ENCODE results near the gene ZNF385C. TPM values are rescaled to one million over a fixed set of nuclear protein-coding genes. Genes with fewer than 3 reads are reported as not detected.
"Not testable (repeated sequence)": the region's sequence is repeated elsewhere in the genome, so short reads cannot be mapped to it uniquely, and the experiment has no call there.

ZNF385C gene
- polyA plus RNA-seq, 3 donors from 2014 or later, result 0.44 TPM; not detected in 2

DNA sequence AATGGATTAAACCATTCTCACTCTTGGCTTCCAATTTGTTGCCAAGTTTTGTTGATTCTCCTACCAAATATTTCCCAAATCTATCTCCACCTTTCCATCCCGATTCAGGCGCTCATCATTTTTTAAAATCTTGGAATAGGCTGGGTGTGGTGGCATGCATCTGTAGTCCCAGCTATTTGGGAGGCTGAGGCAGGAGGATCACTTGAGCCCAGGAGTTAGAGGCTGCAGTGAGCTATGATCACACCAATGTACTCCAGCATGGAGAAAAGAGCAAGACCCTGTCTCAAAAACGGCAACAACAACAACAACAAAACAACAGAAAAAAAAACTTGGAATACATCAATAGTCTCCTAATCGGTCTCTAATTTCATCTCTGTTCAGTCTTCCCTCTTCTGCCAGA, 79.3 kb downstream of the ZNF385C start:
- Mint-ChIP-seq H3K9me3 (no peaks in the 10 kb centered on the region), H3K4me1 (peaks cover 65 to 76% of the 10 kb centered on the region in 2 donors), H3K4me3 (peak overlapping the region; percentile 99 to 100 (median 99)), H3K36me3 (peaks cover 0 to 8% (median 0%) of the 10 kb centered on the region in 3 donors), H3K27ac (peak overlapping the region in 4 of 6 donors; percentile 48 to 100 (median 88)), H3K27me3 (ENCODE audit: low read depth in 3 of 3) (peaks cover 7 to 16% (median 14%) of the 10 kb centered on the region in 3 donors)
- no peak for DNase-seq

DNA sequence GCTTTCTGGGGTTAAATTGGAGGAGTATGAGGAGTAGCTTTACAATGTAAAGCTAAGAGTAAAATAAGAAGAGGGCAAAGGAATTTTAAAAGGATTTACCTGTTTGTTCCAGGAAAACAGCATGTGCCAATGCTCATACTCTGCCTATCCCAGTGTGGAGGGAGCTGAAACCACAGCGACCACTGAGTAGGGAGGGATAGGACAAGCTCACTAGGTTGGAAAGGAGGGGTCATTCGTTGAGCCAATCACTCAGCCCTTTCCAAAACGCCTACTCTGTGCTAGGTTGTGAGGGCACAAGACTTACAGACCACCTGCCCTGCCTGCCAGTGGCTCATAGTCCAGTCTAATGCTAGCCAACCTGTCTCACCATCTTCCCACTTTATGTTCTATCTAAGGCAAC, 79.9 kb downstream of the ZNF385C start:
- peaks cover 7 to 16% (median 14%) of the 10 kb centered on the region in 3 donors for H3K27me3 Mint-ChIP-seq (ENCODE audit: low read depth in 3 of 3)
- H3K4me1 Mint-ChIP-seq, result peaks cover 68 to 81% of the 10 kb centered on the region in 2 donors
- peaks cover 0 to 8% (median 0%) of the 10 kb centered on the region in 3 donors for H3K36me3 Mint-ChIP-seq
- no peaks in the 10 kb centered on the region for H3K9me3 Mint-ChIP-seq
- H3K27ac Mint-ChIP-seq, result peak overlapping the region; percentile 95 to 100 (median 98)
- H3K4me3 Mint-ChIP-seq, result peak overlapping the region; percentile 99 to 100 (median 99)
- DNase-seq, result no peak

DNA sequence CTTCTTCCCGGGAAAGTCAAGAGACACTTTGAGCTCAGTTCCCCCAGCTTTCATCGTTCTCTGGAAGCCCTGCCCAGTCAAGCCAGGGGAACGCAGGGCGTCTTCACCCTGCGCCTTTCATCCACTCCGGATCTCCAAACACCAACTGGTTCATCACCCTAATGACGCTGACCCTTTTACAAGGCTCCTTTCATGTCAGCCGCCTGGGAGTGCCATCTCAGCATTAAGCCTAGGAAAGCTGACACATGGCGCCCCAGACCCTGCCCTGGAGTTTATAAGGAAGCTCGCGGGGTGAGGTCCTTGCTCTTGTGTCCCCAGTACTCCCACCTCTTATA, 80.4 kb downstream of the ZNF385C start:
- H3K27me3 Mint-ChIP-seq (ENCODE audit: low read depth in 3 of 3), result peaks cover 7 to 16% (median 13%) of the 10 kb centered on the region in 3 donors
- peak overlapping the region; percentile 95 to 100 (median 98) for H3K27ac Mint-ChIP-seq
- peak overlapping the region; percentile 99 to 100 (median 99) for H3K4me3 Mint-ChIP-seq
- H3K4me1 Mint-ChIP-seq, result peaks cover 74 to 86% of the 10 kb centered on the region in 2 donors
- H3K36me3 Mint-ChIP-seq, result peaks cover 0 to 8% (median 0%) of the 10 kb centered on the region in 3 donors
- no peak for DNase-seq
- H3K9me3 Mint-ChIP-seq, result no peaks in the 10 kb centered on the region

DNA sequence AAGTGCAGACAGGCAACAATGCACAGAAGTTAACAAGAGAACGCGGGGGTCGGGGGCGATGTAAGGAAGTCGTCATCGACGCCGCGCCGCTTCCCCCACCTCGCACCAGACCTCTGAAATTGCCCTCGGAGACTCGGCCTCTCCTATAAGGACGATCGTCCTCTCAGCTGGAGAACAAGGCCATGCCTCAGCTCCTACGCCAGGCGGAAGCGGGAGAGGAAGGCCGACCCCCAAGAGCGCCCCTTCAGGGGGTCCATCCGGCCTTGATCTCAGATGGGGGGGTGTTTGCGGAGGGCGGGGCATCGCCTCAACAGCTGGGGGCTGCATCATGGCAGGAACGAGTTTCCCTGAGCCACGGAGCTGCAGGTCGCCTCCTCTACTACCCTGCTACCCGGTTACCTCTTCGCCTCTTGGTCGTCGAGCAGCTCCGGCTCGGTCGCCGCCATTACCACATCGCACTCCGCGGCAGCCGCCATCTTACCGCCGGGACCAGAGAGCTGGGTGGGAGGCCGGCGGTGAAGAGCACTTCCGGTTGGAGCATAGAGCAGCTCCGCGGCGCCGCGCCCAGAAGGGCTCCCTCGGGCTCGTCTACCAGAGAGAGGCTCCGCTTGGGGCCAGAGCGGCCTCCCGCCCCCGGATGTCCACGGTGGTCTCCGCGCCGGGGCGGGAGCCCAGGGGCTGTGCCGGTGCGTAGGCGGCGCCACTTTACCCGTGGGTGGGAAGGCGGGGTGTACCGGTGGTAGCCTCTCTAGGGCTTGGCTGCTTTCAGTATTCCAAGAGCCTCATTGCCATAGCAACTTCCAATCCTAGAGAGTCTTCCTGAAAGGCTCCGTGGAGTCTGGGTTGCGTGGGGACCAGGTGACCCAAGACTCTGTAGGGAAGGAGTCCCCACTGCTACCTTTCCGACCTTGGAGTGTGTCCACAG, 81.1 kb downstream of the ZNF385C start, which contains the start of gene DNAJC7:
TSS of gene DNAJC7 (minus strand) at position 499 of the 925 bp plus-strand sequence. CDS start at position 476, 23 bp downstream.
- peaks cover 77 to 89% of the 10 kb centered on the region in 2 donors for H3K4me1 Mint-ChIP-seq
- H3K27me3 Mint-ChIP-seq (ENCODE audit: low read depth in 3 of 3), result peaks cover 7 to 16% (median 12%) of the 10 kb centered on the region in 3 donors
- peaks cover 0 to 6% (median 0%) of the 10 kb centered on the region in 3 donors for H3K36me3 Mint-ChIP-seq
- peak within 1 kb of the TSS; percentile 95 to 100 (median 98) for H3K27ac Mint-ChIP-seq
- no peaks in the 10 kb centered on the region for H3K9me3 Mint-ChIP-seq
- peak within 1 kb of the TSS; percentile 99 to 100 (median 99) for H3K4me3 Mint-ChIP-seq
- DNase-seq, result peak; percentile 87 to 88 (median 88)

DNA sequence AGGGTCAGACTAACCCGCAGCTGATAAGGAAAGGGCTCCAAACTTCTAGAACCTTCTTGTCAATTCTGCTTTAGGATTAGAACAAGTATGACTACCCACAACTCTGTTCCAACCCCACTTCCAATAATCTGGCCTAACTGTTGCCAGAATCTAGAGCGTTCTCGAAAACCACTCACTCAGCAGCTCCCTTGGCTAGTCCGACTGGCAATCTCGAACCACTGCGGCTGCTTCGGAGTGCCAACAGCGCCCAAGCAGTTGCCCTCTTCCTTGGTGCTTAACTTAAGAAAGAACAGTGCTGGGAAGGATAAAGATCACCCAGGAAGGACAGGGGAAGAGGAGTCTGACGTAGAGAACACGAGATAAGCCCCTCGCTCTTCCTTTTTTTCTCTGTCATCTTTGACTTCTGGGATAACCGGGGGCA, 81.9 kb downstream of the ZNF385C start:
- H3K27me3 Mint-ChIP-seq (ENCODE audit: low read depth in 3 of 3), result peaks cover 7 to 16% (median 12%) of the 10 kb centered on the region in 3 donors
- H3K4me3 Mint-ChIP-seq, result peak overlapping the region; percentile 99 to 100 (median 99)
- H3K36me3 Mint-ChIP-seq, result peaks cover 0 to 2% (median 0%) of the 10 kb centered on the region in 3 donors
- no peaks in the 10 kb centered on the region for H3K9me3 Mint-ChIP-seq
- peak in 2 of 3 donors; percentile 4 to 10 for DNase-seq
- H3K27ac Mint-ChIP-seq, result peak overlapping the region; percentile 95 to 100 (median 98)
- H3K4me1 Mint-ChIP-seq, result peaks cover 80 to 88% of the 10 kb centered on the region in 2 donors

DNA sequence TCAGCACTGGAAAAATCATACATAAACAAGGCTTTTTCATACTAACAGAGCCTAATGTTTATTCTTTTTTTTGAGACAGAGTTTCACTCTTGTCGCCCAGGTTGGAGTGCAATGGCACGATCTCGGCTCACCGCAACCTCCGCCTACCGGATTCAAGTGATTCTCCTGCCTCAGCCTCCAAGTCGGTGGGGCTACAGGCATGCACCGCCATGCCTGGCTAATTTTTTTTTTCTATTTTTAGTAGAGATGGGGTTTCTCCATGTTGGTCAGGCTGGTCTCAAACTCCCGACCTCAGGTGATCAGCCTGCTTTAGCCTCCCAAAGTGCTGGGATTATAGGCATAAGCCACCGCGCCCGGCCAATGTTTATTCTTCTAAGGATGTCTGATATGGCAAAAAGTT, 84.5 kb downstream of the ZNF385C start:
- H3K36me3 Mint-ChIP-seq, DNase-seq, H3K9me3 Mint-ChIP-seq: not testable (repeated sequence)
- Mint-ChIP-seq H3K4me1 (peaks cover 83 to 89% of the 10 kb centered on the region in 2 donors), H3K27me3 (ENCODE audit: low read depth in 3 of 3) (peaks cover 9 to 18% (median 12%) of the 10 kb centered on the region in 3 donors), H3K27ac (peak overlapping the region in 2 of 6 donors; percentile 23 to 40), H3K4me3 (peak overlapping the region in 1 of 5 donors; percentile 8)

DNA sequence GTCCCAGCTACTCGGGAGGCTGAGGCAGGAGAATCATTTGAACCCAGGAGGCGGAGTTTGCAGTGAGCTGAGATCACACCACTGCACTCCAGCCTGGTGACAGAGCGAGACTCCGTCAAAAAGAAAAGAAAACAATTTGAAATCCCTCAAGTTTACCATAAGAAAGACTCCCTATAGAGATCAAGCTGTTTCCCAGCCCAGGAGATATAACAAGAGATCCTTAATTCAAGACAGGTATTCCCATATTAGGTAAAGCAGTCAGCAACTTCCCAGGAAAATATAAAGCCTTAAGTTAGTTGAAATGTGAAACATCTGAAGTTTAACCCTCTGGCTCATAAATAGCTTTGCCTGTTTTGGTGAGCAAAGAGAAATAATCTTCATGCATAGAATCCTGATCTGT, 85.9 kb downstream of the ZNF385C start:
- not testable (repeated sequence) for H3K9me3 Mint-ChIP-seq, DNase-seq, H3K36me3 Mint-ChIP-seq, H3K4me3 Mint-ChIP-seq
- peaks cover 9 to 18% (median 12%) of the 10 kb centered on the region in 3 donors for H3K27me3 Mint-ChIP-seq (ENCODE audit: low read depth in 3 of 3)
- H3K27ac Mint-ChIP-seq, result peak overlapping the region in 1 of 6 donors; percentile 17
- peaks cover 72 to 77% of the 10 kb centered on the region in 2 donors for H3K4me1 Mint-ChIP-seq

DNA sequence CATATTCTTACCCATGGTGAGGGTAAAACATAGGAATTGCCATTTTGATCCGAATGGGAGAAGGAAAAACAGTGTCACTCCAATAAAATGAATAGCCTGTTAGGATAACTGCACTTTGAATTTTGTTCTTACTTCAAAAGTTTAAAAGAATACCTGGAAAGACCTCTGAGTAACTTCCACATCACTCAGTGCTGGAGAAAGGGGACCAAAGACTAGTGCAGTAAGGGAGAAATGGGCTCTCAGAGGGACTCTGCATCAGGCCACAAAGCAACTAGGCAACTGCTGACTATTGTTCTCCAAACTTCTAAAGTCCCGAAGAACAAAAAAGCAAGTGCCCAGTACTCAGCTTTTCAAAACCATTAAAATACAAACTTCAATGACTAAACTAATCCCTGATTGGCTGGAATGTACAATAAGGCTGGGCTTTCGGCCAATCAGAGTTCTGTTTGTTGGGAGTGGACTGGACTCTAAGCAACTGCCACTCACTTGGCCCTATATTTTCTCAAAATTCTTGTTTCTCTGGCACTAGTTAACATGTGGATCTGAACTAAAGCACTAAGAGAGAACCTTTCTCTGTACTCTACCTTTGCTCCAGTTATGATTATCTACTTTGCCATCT, 87.3 kb downstream of the ZNF385C start:
- Mint-ChIP-seq H3K27ac (peak overlapping the region in 5 of 6 donors; percentile 7 to 58 (median 29)), H3K4me3 (no peak overlapping the region), H3K27me3 (ENCODE audit: low read depth in 3 of 3) (peaks cover 4 to 11% (median 7%) of the 10 kb centered on the region in 3 donors), H3K4me1 (peaks cover 63 to 70% of the 10 kb centered on the region in 2 donors), H3K9me3 (no peaks in the 10 kb centered on the region), H3K36me3 (peaks cover 0 to 4% (median 0%) of the 10 kb centered on the region in 3 donors)
- DNase-seq, result no peak

DNA sequence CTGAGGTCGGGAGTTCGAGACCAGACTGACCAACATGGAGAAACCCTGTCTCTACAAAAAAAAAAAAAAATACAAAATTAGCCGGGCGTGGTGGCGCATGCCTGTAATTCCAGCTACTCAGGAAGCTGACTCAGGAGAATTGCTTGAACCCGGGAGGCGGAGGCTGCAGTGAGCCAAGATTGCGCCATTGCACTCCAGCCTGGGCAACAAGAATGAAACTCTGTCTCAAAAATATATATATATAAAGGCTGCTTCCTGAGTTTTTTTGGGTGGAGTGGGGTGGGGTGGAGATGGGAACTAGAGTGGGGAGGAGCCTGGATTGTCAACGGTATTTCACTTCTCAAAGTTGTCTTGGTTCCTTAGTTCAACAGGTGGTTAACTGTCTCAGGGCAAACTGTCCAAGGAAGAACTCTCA, 88.0 kb downstream of the ZNF385C start:
- H3K36me3 Mint-ChIP-seq; DNase-seq; H3K4me3 Mint-ChIP-seq; H3K27me3 Mint-ChIP-seq (ENCODE audit: low read depth in 3 of 3); H3K9me3 Mint-ChIP-seq: not testable (repeated sequence)
- Mint-ChIP-seq H3K27ac (peak overlapping the region in 5 of 6 donors; percentile 3 to 68 (median 29)), H3K4me1 (peaks cover 57 to 66% of the 10 kb centered on the region in 2 donors)

DNA sequence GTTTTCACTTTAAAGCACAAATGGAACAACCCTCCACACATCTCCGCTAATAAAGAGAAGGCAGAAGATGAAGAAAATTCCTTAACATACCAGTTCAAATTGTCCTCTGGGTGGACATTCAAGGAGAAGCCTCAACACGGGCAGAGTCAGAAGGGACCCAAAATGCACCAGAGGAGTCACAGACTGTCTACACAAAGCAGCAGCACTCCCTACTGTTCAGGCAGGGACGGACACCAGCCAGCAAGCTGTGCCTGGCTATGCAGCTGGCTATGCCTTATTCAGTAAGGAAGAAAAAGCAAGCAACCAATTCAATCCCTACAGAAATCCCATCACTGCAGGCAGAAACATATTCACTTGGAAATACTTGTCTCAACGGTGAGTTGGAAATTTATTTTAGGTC, 89.1 kb downstream of the ZNF385C start:
- Mint-ChIP-seq H3K27me3 (ENCODE audit: low read depth in 3 of 3) (peaks cover 0 to 3% (median 2%) of the 10 kb centered on the region in 3 donors), H3K27ac (no peak overlapping the region), H3K4me3 (no peak overlapping the region), H3K4me1 (peaks cover 57 to 71% of the 10 kb centered on the region in 2 donors), H3K36me3 (peaks cover 0 to 4% (median 0%) of the 10 kb centered on the region in 3 donors), H3K9me3 (no peaks in the 10 kb centered on the region)
- DNase-seq, result no peak

DNA sequence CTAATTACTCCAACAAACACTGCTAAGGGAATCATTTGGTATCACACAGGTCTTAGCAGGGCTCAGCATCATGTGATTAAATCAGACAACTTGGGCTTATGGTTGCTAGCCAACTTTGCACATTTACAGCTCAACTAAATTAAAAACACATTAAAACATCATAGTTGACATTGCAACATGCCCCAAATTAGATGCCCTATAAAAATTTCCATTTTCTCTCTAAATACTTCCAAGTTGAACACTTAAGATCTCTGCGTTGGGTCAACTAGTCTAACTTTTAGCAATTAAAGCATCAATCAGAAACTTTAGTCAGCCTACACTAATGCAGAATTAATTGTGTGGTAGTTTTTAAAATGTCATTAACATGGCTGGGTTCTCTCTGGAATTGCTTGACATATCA, 93.1 kb downstream of the ZNF385C start:
- Mint-ChIP-seq H3K4me1 (peaks cover 32 to 69% of the 10 kb centered on the region in 2 donors), H3K4me3 (no peak overlapping the region), H3K36me3 (peaks cover 0 to 4% (median 0%) of the 10 kb centered on the region in 3 donors), H3K27me3 (ENCODE audit: low read depth in 3 of 3) (peaks cover 0 to 3% (median 1%) of the 10 kb centered on the region in 3 donors), H3K9me3 (no peaks in the 10 kb centered on the region), H3K27ac (peak overlapping the region in 1 of 6 donors; percentile 21)
- DNase-seq, result no peak

DNA sequence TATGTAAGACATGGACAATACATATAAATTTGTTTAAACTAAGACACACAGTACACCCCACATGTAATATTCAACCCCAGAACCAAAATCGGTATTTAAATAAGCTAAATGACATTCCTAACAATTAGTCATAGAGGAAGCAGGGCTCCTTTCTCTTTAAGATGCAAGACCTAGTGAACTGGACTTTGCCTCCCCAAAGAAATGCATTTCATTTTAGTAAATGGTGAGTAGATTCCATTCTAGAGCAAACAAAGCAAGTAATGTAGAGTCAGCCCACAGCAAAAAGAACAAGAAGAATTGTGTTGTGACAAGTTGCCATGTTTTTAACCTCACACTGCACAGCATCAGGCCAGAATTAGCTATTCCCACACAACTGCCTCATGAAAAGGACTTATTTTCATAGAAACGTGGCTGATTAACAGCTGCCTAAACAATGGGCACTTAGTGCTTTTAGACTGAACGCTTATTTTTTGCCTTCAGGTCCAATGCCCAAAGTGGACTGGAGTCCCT, 95.4 kb downstream of the ZNF385C start:
- peaks cover 0 to 2% (median 1%) of the 10 kb centered on the region in 3 donors for H3K27me3 Mint-ChIP-seq (ENCODE audit: low read depth in 3 of 3)
- H3K27ac Mint-ChIP-seq, result no peak overlapping the region
- H3K4me3 Mint-ChIP-seq, result no peak overlapping the region
- peaks cover 0 to 5% (median 4%) of the 10 kb centered on the region in 3 donors for H3K36me3 Mint-ChIP-seq
- DNase-seq, result no peak
- no peaks in the 10 kb centered on the region for H3K9me3 Mint-ChIP-seq
- peaks cover 18 to 54% of the 10 kb centered on the region in 2 donors for H3K4me1 Mint-ChIP-seq

DNA sequence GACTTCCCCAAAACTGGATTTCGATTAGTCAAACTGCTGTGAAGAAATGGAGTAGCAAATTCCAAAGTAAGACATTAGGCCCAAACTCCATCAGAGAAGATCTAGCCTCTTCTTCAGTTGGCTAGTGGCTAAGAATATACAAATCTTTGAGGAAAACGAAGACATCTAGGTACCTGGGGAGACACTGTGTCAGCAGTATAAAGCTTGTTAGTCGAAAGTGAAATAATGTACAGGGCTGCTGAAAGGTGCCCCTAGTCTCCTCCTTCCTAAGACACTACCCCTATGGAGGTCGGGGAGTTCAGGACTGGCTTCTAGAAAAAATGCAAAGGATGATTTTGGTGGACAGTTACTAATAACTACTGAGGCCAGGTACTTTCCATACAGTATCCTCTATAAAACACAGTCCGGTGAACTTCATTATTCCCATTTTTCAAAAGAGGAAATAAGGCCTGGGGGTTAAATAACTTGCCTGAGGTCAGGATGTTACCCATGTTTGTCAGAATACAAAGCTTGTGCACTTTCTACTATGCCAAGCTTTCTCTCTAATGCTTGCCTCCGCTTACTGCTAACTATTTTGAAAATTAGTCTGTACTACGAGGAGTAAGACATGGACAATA, 96.0 kb downstream of the ZNF385C start:
- Mint-ChIP-seq H3K9me3 (no peaks in the 10 kb centered on the region), H3K27ac (no peak overlapping the region), H3K27me3 (ENCODE audit: low read depth in 3 of 3) (peaks cover 0 to 2% (median 1%) of the 10 kb centered on the region in 3 donors), H3K4me1 (peaks cover 17 to 52% of the 10 kb centered on the region in 2 donors), H3K4me3 (no peak overlapping the region), H3K36me3 (peaks cover 0 to 5% (median 4%) of the 10 kb centered on the region in 3 donors)
- DNase-seq, result no peak

Data from immature natural killer cell (primary cell).